Kidney epithelial cell (primary cell): Measurements from ENCODE around the gene ARL5C. TPM values are rescaled to one million over a fixed set of nuclear protein-coding genes. Genes with fewer than 3 reads are reported as not detected.

Experiments
- DNase-seq: peaks from one replicate; pipeline ENCODE4 v3.0.0-alpha.2; 2010; ENCODE audit warnings: low read depth
- H3K27me3 ChIP-seq: 2 replicates; pipeline ENCODE4 v1.6.0; 2011; ENCODE audit warnings: low read length; ENCODE audit not compliant: control insufficient read depth, insufficient read depth
- H3K36me3 ChIP-seq: 2 replicates; pipeline ENCODE4 v1.5.1; 2011; ENCODE audit warnings: low read length; ENCODE audit not compliant: control insufficient read depth, insufficient read depth
- H3K4me3 ChIP-seq: 2 replicates; pipeline ENCODE4 v1.5.1; 2011; ENCODE audit warnings: low read depth, mild to moderate bottlenecking, control low read depth, low read length
- total RNA-seq: library from RNA; depleted of rRNA; stranded (reverse); fragments of >200 nt; gene quantifications from 2 replicates; pipeline ENCODE4 v1.2.3, GENCODE V29; 2015
- TF ChIP-seq, protein P1 (sequence below): IDR thresholded peaks from 2 replicates; pipeline ENCODE4 v1.5.1; 2011; ENCODE audit warnings: mild to moderate bottlenecking, moderate library complexity, low read length, control low read depth, inconsistent platforms; ENCODE audit not compliant: insufficient read depth, poor library complexity, severe bottlenecking

ARL5C gene
- total RNA-seq, 1 donor from 2014 or later: not detected

DNA sequence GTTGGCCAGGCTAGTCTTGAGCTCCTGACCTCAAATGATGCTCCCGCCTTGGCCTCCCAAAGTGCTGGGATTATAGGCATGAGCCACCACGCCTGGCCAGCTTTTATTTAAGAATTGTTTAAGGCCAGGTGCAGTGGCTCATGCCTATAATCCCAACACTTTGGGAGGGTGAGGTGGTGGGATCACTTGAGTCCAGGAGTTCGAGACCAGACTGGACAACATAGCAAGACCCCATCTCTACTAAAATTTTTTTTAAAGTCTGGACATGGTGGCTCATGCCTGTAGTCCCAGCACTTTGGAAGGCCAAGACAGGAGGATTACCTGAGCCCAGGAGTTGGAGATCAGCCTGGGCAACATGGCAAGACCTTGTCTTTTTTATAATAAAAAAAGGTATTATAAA, 19.7 kb downstream of the ARL5C start:
- peaks cover 25% of the 10 kb centered on the region for H3K27me3 ChIP-seq
- H3K36me3 ChIP-seq: no peaks in the 10 kb centered on the region
- TF ChIP-seq, protein P1, sequence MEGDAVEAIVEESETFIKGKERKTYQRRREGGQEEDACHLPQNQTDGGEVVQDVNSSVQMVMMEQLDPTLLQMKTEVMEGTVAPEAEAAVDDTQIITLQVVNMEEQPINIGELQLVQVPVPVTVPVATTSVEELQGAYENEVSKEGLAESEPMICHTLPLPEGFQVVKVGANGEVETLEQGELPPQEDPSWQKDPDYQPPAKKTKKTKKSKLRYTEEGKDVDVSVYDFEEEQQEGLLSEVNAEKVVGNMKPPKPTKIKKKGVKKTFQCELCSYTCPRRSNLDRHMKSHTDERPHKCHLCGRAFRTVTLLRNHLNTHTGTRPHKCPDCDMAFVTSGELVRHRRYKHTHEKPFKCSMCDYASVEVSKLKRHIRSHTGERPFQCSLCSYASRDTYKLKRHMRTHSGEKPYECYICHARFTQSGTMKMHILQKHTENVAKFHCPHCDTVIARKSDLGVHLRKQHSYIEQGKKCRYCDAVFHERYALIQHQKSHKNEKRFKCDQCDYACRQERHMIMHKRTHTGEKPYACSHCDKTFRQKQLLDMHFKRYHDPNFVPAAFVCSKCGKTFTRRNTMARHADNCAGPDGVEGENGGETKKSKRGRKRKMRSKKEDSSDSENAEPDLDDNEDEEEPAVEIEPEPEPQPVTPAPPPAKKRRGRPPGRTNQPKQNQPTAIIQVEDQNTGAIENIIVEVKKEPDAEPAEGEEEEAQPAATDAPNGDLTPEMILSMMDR: no peak
- no peak overlapping the region for H3K4me3 ChIP-seq
- DNase-seq: no peak

DNA sequence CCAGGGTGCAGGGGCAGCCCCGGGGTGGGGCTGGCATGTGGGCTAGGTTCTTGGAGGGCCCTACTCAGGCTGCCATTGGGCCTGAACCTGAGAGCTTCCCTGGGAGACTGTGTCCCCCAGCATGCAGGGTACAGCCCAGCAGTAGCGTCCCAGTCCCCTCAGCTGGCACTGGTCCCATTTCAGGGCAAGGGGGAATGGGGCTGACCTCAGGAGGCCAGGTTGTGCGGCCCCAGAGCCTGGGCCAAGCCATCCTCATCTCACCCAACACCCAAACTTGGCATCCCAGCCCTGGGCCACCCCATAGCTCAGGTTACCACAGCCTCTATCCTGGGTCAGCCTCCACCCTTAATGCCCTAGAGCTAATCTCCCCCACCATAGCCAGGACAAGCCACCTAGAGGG, 20.8 kb downstream of the ARL5C start:
- TF ChIP-seq, protein P1: no peak
- no peak for DNase-seq
- Histone ChIP-seq H3K27me3 (peaks cover 14% of the 10 kb centered on the region), H3K36me3 (no peaks in the 10 kb centered on the region), H3K4me3 (no peak overlapping the region)

DNA sequence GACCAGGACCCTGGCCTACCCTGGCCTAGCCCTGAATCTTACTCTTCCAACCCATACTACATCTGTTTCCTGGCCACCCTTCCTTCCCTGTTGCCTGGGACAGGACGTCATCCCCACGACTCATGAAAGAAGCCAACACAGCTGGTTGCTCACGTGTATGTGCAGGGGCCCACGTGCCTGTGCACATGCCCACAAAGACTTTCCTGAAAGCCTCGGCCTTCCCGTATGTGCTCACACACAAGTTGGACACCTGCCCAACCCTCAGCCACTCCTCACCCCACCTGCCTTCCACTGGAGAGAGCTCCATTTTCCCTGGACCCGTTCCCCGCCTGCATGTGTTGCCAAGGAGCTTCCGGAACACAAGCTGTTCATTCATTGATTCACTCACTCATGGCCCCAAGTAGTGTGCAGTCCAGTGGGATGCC, 21.5 kb downstream of the ARL5C start:
- peaks cover 9% of the 10 kb centered on the region for H3K27me3 ChIP-seq
- no peak overlapping the region for H3K4me3 ChIP-seq
- no peak for DNase-seq
- H3K36me3 ChIP-seq: no peaks in the 10 kb centered on the region
- TF ChIP-seq, protein P1: no peak

DNA sequence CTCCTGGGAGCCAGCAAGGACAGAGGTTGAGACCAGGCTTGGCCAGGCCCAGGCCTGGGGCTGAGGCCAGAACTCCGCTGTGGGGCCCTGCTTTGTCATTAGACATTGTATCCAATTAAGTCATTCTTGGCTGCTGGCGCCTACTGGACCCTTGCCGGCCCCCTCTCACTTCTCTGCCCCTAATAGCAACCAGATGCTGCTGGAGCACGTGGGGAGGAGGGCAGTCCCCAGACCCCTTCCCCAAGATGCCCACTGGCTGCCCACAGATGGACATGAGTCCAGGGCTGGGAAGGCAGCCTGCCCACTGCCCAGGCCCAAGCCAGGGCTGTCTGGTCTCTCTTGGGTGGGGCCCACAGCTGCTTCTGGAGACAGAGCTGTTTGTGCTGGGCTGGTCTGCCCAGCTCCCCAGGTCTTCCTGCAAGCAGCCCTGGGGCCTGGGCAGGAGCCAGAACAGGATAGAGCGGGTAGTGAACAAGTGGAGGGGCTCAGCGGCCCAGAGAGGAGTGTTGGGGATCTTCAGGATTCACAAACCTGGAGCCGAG, 22.3 kb downstream of the ARL5C start:
- TF ChIP-seq, protein P1: no peak
- H3K4me3 ChIP-seq: no peak overlapping the region
- no peak for DNase-seq
- peaks cover 2% of the 10 kb centered on the region for H3K27me3 ChIP-seq
- H3K36me3 ChIP-seq: no peaks in the 10 kb centered on the region

DNA sequence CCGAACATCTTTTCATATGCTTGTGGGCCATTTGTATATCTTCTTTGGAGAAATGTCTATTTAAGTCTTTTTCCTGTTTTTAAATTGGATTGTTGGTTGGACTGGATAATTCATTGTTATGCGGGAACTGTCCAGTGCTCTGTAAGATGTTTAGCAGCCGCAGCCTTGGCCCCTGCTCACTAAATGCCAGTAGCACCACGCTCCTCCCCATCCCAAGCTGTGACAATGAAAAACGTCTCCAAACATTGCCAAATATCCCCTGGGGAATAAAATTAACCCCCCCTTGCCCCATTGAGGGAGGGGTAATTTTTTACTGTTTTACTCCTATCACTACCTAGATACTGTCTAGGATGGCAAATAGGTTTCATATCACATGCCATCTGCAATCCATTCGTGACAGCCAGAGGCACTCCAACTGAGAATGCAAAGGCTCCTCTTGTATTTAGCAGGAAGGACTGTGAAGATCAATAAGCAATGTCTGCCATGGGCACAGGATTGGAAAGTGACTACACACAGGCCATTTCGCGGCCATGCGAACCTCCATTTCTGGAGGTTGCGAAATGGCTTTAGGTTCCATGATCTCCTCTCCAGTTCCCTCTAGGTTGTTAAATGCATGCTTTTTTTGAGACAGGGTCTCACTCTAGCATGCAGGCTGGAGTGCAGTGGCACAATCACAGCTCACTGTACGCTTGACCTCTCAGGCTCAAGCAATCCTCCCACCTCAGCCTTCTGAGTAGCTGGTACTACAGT, 23.9 kb downstream of the ARL5C start:
- TF ChIP-seq, protein P1: no peak
- Histone ChIP-seq H3K4me3 (no peak overlapping the region), H3K36me3 (no peaks in the 10 kb centered on the region), H3K27me3 (no peaks in the 10 kb centered on the region)
- no peak for DNase-seq
